GM19455 (cell line): Measurements from ENCODE around the gene FAM110D.

ENCODE experiments used
- ATAC-seq: cut with Tn5 transposase; IDR thresholded peaks from one replicate; pipeline ENCODE4 v1.9.1; 2021; ENCODE audit not compliant: unreplicated experiment

The FAM110D gene

GRCh38 chr1:26184086-26184485 is 25.2 kb downstream of the FAM110D start:
- no peak for ATAC-seq

GRCh38 chr1:26184883-26185282 is 26.0 kb downstream of the FAM110D start:
- no peak for ATAC-seq

GRCh38 chr1:26187882-26188281 is 29.0 kb downstream of the FAM110D start:
- no peak for ATAC-seq

- ATAC-seq: no peak
Observed at GRCh38 chr1:26188477-26188876, 29.6 kb downstream of the FAM110D start.

GRCh38 chr1:26189331-26189730 is 30.5 kb downstream of the FAM110D start:
- ATAC-seq: no peak

- no peak for ATAC-seq
Observed at GRCh38 chr1:26189751-26190275, 30.9 kb downstream of the FAM110D start.

GRCh38 chr1:26190373-26190987 is 31.6 kb downstream of the FAM110D start, which contains the start of gene CATSPER4:
TSS of gene CATSPER4 (plus strand) at chr1:26190602. CDS start at chr1:26190628, 26 bp downstream.
- ATAC-seq: no peak

- no peak for ATAC-seq
Observed at GRCh38 chr1:26191739-26192138, 32.9 kb downstream of the FAM110D start.

GRCh38 chr1:26195805-26196204 is 36.9 kb downstream of the FAM110D start:
- no peak for ATAC-seq

- no peak for ATAC-seq
Observed at GRCh38 chr1:26197301-26197700, 38.4 kb downstream of the FAM110D start.

- no peak for ATAC-seq
Observed at GRCh38 chr1:26197813-26198212, 38.9 kb downstream of the FAM110D start.

GRCh38 chr1:26200413-26200812 is 41.5 kb downstream of the FAM110D start:
- ATAC-seq: no peak

- no peak for ATAC-seq
Observed at GRCh38 chr1:26203642-26204318, 44.9 kb downstream of the FAM110D start.

GRCh38 chr1:26210147-26210870 is 51.4 kb downstream of the FAM110D start:
- no peak for ATAC-seq

GRCh38 chr1:26212726-26213125 is 53.8 kb downstream of the FAM110D start:
- ATAC-seq: no peak

GRCh38 chr1:26213335-26213905 is 54.5 kb downstream of the FAM110D start:
- no peak for ATAC-seq
